ENCODE results near the gene TMEM69. TPM values are rescaled to one million over a fixed set of nuclear protein-coding genes. Genes with fewer than 3 reads are reported as not detected.

Gene TMEM69
- total and polyA plus RNA-seq, 2 of the 13 experiments (the other 11 are each of a cell fraction or from before 2014, with no cell fraction given): 25.4 to 135 TPM

DNA sequence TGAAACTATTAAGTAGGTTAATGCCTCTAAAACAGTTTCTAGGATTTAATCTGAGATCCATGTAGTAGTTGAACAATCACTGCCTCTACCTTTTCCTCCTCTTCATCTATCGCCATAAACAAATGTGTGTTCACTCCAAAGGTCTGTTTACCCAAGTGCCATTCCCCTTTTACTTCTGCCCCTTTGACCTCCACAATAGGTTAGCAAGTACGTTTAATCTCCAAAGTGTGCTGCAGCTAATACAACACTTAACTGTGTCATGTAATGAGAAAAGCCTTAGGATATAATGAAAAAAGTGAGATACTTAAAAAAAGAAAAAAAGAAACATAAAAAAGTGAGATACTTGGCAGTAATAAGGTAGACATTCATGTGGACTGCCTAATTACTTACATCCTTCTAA, 29.8 kb upstream of the TMEM69 start:
- peak; percentile 73 for FAIRE-seq
- no peak for TF ChIP-seq ZNF749 (CRISPR knock-in tag; IDR thresholded peaks at IDR 0.05; ENCODE audit: borderline replicate concordance)
- 0 out of 4 replicates have a peak, but pooled peaks of 1 of the 2 experiments have one; percentile 31 for TF ChIP-seq KLF16 (CRISPR knock-in tag; IDR thresholded peaks at IDR 0.05)
- no peak for TF ChIP-seq ZBTB21 (CRISPR knock-in tag; IDR thresholded peaks at IDR 0.05)
- TF ChIP-seq NR2F2 (IDR thresholded peaks at IDR 0.05; ENCODE audit: borderline replicate concordance, low read depth): peak; percentile 95
- TF ChIP-seq TARDBP (CRISPR knock-in tag; IDR thresholded peaks at IDR 0.05): peak; percentile 67; the same call in 1 of the 2 replicates
- peak; percentile 67 for TF ChIP-seq TCF7 (IDR thresholded peaks at IDR 0.05; ENCODE audit: low read depth)
- TF ChIP-seq, protein P1, sequence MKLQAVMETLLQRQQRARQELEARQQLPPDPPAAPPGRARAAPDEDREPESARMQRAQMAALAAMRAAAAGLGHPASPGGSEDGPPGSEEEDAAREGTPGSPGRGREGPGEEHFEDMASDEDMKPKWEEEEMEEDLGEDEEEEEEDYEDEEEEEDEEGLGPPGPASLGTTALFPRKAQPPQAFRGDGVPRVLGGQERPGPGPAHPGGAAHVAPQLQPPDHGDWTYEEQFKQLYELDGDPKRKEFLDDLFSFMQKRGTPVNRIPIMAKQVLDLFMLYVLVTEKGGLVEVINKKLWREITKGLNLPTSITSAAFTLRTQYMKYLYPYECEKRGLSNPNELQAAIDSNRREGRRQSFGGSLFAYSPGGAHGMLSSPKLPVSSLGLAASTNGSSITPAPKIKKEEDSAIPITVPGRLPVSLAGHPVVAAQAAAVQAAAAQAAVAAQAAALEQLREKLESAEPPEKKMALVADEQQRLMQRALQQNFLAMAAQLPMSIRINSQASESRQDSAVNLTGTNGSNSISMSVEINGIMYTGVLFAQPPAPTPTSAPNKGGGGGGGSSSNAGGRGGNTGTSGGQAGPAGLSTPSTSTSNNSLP (IDR thresholded peaks at IDR 0.05; ENCODE audit: low read depth, low read length): peak; percentile 59; the same call in 1 of the 2 replicates
- 0 out of 2 replicates have a peak, but pooled peaks have one; percentile 42 for TF ChIP-seq CEBPG (CRISPR knock-in tag; IDR thresholded peaks at IDR 0.05)
- TF ChIP-seq, protein P2, sequence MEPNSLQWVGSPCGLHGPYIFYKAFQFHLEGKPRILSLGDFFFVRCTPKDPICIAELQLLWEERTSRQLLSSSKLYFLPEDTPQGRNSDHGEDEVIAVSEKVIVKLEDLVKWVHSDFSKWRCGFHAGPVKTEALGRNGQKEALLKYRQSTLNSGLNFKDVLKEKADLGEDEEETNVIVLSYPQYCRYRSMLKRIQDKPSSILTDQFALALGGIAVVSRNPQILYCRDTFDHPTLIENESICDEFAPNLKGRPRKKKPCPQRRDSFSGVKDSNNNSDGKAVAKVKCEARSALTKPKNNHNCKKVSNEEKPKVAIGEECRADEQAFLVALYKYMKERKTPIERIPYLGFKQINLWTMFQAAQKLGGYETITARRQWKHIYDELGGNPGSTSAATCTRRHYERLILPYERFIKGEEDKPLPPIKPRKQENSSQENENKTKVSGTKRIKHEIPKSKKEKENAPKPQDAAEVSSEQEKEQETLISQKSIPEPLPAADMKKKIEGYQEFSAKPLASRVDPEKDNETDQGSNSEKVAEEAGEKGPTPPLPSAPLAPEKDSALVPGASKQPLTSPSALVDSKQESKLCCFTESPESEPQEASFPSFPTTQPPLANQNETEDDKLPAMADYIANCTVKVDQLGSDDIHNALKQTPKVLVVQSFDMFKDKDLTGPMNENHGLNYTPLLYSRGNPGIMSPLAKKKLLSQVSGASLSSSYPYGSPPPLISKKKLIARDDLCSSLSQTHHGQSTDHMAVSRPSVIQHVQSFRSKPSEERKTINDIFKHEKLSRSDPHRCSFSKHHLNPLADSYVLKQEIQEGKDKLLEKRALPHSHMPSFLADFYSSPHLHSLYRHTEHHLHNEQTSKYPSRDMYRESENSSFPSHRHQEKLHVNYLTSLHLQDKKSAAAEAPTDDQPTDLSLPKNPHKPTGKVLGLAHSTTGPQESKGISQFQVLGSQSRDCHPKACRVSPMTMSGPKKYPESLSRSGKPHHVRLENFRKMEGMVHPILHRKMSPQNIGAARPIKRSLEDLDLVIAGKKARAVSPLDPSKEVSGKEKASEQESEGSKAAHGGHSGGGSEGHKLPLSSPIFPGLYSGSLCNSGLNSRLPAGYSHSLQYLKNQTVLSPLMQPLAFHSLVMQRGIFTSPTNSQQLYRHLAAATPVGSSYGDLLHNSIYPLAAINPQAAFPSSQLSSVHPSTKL (CRISPR knock-in tag; IDR thresholded peaks at IDR 0.05): peak; percentile 91
- TF ChIP-seq MTF1 (CRISPR knock-in tag; IDR thresholded peaks at IDR 0.05): no peak
- peak; percentile 91 for TF ChIP-seq RARA (CRISPR knock-in tag; IDR thresholded peaks at IDR 0.05)
- TF ChIP-seq, protein P3, sequence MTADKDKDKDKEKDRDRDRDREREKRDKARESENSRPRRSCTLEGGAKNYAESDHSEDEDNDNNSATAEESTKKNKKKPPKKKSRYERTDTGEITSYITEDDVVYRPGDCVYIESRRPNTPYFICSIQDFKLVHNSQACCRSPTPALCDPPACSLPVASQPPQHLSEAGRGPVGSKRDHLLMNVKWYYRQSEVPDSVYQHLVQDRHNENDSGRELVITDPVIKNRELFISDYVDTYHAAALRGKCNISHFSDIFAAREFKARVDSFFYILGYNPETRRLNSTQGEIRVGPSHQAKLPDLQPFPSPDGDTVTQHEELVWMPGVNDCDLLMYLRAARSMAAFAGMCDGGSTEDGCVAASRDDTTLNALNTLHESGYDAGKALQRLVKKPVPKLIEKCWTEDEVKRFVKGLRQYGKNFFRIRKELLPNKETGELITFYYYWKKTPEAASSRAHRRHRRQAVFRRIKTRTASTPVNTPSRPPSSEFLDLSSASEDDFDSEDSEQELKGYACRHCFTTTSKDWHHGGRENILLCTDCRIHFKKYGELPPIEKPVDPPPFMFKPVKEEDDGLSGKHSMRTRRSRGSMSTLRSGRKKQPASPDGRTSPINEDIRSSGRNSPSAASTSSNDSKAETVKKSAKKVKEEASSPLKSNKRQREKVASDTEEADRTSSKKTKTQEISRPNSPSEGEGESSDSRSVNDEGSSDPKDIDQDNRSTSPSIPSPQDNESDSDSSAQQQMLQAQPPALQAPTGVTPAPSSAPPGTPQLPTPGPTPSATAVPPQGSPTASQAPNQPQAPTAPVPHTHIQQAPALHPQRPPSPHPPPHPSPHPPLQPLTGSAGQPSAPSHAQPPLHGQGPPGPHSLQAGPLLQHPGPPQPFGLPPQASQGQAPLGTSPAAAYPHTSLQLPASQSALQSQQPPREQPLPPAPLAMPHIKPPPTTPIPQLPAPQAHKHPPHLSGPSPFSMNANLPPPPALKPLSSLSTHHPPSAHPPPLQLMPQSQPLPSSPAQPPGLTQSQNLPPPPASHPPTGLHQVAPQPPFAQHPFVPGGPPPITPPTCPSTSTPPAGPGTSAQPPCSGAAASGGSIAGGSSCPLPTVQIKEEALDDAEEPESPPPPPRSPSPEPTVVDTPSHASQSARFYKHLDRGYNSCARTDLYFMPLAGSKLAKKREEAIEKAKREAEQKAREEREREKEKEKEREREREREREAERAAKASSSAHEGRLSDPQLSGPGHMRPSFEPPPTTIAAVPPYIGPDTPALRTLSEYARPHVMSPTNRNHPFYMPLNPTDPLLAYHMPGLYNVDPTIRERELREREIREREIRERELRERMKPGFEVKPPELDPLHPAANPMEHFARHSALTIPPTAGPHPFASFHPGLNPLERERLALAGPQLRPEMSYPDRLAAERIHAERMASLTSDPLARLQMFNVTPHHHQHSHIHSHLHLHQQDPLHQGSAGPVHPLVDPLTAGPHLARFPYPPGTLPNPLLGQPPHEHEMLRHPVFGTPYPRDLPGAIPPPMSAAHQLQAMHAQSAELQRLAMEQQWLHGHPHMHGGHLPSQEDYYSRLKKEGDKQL (CRISPR knock-in tag; IDR thresholded peaks at IDR 0.05; ENCODE audit: low read depth): peak; percentile 75
- TF ChIP-seq HMG20B (CRISPR knock-in tag; conservative IDR thresholded peaks at IDR 0.05): peak; percentile 73

More for the DNA sequence above, 29.8 kb upstream of the TMEM69 start:
- Histone ChIP-seq H3K4me1 (ENCODE audit: insufficient read depth, low read length) (peaks cover 46% of the 10 kb centered on the region), H2AFZ (ENCODE audit: low read length) (no peak overlapping the region), H4K20me1 (ENCODE audit: insufficient read depth, low read length) (peaks cover 22% of the 10 kb centered on the region), H3K79me2 (ENCODE audit: insufficient read depth, low read length) (peaks cover 58% of the 10 kb centered on the region), H3K27ac (ENCODE audit: extremely low read length, insufficient read depth, low read length) (peak overlapping the region; percentile 64), H3K4me3 (replicated peaks in 1 of 3; ENCODE audit: insufficient read depth in 1 of 3, low read depth in 2 of 3, low read length in 3 of 3) (peak overlapping the region in 2 of 3 experiments; percentile 7 to 12; a peak in 1 of 6 replicates), H3K9ac (ENCODE audit: insufficient read depth, low read depth, low read length) (no peak overlapping the region), H3K4me2 (ENCODE audit: low read depth, low read length) (peak overlapping the region; percentile 62), H3K36me3 (replicated peaks in 1 of 2; ENCODE audit: control insufficient read depth in 1 of 2, insufficient read depth in 2 of 2, low read length in 2 of 2) (peaks cover 21 to 54% of the 10 kb centered on the region in 2 experiments), H3K9me3 (ENCODE audit: low read length) (no peaks in the 10 kb centered on the region), H3K27me3 (ENCODE audit: control insufficient read depth in 1 of 2, insufficient read depth in 2 of 2, low read length in 2 of 2) (no peaks in the 10 kb centered on the region)
- ATAC-seq: peak; percentile 95
- ChIA-PET CTCF (ENCODE audit: low intra/inter-chr PET ratio, low total read pairs) (no interaction called here), POLR2A (interaction anchor here (0.9 to 5.0 kb wide), 6 partner anchors 20 to 318 kb away, joined by 3 to 29 read pairs (median 4); partner anchors contain the start of genes GPBP1L1, MUTYH, PRDX1 and TOE1)
- intact Hi-C loops (cut with micrococcal nuclease; ENCODE audit: unreplicated experiment): loop anchor here (2.0 kb wide), 1 partner anchor 27 kb away; no protein-coding TSS in a partner anchor
- WGBS (ENCODE audit: low lambda C conversion rate): 1% methylated on average over 2 of the region's 2 CpGs
- in situ Hi-C loops (cut with HindIII; ENCODE audit: extremely low pct_ligation_motif_present, low pct_unique_long_range_greater_than_20kb): no loop called here
- no TSS peak for BruUV-seq (replicated peaks)
- DNase-seq (ENCODE audit: low spot score): peak; percentile 87

All from HepG2 (cell line).